Prostate gland (tissue), 2 donors: Measurements from ENCODE around the gene PML. TPM values are rescaled to one million over a fixed set of nuclear protein-coding genes. Genes with fewer than 3 reads are reported as not detected.

ENCODE experiments used
- DNase-seq: peaks from one replicate; pipeline ENCODE4 v3.0.0-alpha.2; 2019; ENCODE audit warnings: low spot score
- H3K27ac ChIP-seq, 2 donors: fragments of 200-600 bp; sonication (generic); 2 replicates each; pipeline ENCODE4 v1.5.1; 2017 to 2019
- H3K27me3 ChIP-seq: fragments of 200-600 bp; sonication (generic); replicated peaks from 2 replicates; pipeline ENCODE4 v1.5.1; 2019; ENCODE audit not compliant: insufficient read depth
- H3K36me3 ChIP-seq, 2 donors: fragments of 200-600 bp; sonication (generic); 1 replicate in 1 of 2; 2 replicates in 1 of 2; pipeline versions ENCODE4 v1.5.1 to v1.8.1; 2017 to 2019
- H3K4me1 ChIP-seq: fragments of 200-600 bp; sonication (generic); replicated peaks from 2 replicates; pipeline ENCODE4 v1.5.1; 2019
- H3K4me3 ChIP-seq, 2 donors: fragments of 200-600 bp; sonication (generic); 2 replicates each; pipeline ENCODE4 v1.5.1; 2017 to 2019
- H3K9me3 ChIP-seq: fragments of 200-600 bp; sonication (generic); 2 replicates; pipeline ENCODE4 v1.5.1; 2017
- CTCF ChIP-seq, 4 experiments: fragments of 200-600 bp in 2 of 4; fragments of 450-650 bp in 2 of 4; sonication (generic) in 2 of 4; IDR thresholded peaks; 1 replicate in 3 of 4; 2 replicates in 1 of 4; pipeline ENCODE4 v1.5.1; 2016 to 2019; ENCODE audit warnings: antibody characterized with exemption in 4 of 4, mild to moderate bottlenecking in 2 of 4, moderate library complexity in 2 of 4
- POLR2A ChIP-seq: fragments of 450-650 bp; IDR thresholded peaks from one replicate; pipeline ENCODE4 v1.6.1; 2016; ENCODE audit warnings: antibody characterized with exemption, mild to moderate bottlenecking
- POLR2AphosphoS5 ChIP-seq: sonication (generic); formaldehyde crosslinking; IDR thresholded peaks from one replicate; pipeline ENCODE4 v1.6.1; 2017; ENCODE audit warnings: antibody characterized with exemption
- WGBS: methylation state at CpG from one replicate; pipeline ENCODE4 v1.1.5; 2018; 5-methylcytosine and 5-hydroxymethylcytosine counted together
- intact Hi-C: fragments of 100-400 bp; cut with DNase I; formaldehyde crosslinking; loops from one replicate; pipeline ENCODE4 v1.14.2; 2022
- total RNA-seq, 2 donors: library from RNA; depleted of rRNA; stranded (reverse); fragments of >200 nt; gene quantifications; one replicate each; pipeline ENCODE4 v1.1.0, GENCODE V29; 2016

The PML gene
- total RNA-seq, 2 donors from 2014 or later, result 67.5 to 122 TPM

GRCh38 chr15:73990250-73991005 lies 4.1 kb upstream of the PML start:
- peaks cover 4% of the 10 kb centered on the region for H3K4me1 ChIP-seq
- TF ChIP-seq POLR2AphosphoS5 (no peak), CTCF (IDR thresholded peaks at IDR 0.05) (no peak), POLR2A (no peak)
- WGBS, result 65% methylated on average over 9 of the region's 9 CpGs
- peak overlapping the region in 1 of 2 donors; percentile 74 for H3K27ac ChIP-seq
- H3K36me3 ChIP-seq, result no peaks in the 10 kb centered on the region
- H3K9me3 ChIP-seq, result no peaks in the 10 kb centered on the region
- H3K27me3 ChIP-seq, result no peaks in the 10 kb centered on the region
- intact Hi-C loops, result loop anchor here (10.0 kb wide), 1 partner anchor 624 kb away; the partner anchor contains the start of gene CLK3
- no peak for DNase-seq
- no peak overlapping the region for H3K4me3 ChIP-seq

- no peaks in the 10 kb centered on the region for H3K36me3 ChIP-seq
- WGBS, result 46% methylated on average over 5 of the region's 5 CpGs
- H3K4me1 ChIP-seq, result peaks cover 4% of the 10 kb centered on the region
- DNase-seq, result no peak
- TF ChIP-seq POLR2A (no peak), POLR2AphosphoS5 (peak; percentile 5)
- intact Hi-C loops, result loop anchor here (10.0 kb wide), 1 partner anchor 624 kb away; the partner anchor contains the start of gene CLK3
- H3K4me3 ChIP-seq, result peak overlapping the region; percentile 68 to 70
- H3K9me3 ChIP-seq, result no peaks in the 10 kb centered on the region
- H3K27ac ChIP-seq, result peak overlapping the region; percentile 72 to 74
- no peaks in the 10 kb centered on the region for H3K27me3 ChIP-seq
These were observed 3.3 kb upstream of the PML start for GRCh38 chr15:73991260-73991659.

- Histone ChIP-seq H3K36me3 (no peaks in the 10 kb centered on the region), H3K4me3 (peak within 1 kb of the TSS; percentile 68 to 70), H3K4me1 (peaks cover 4% of the 10 kb centered on the region), H3K9me3 (no peaks in the 10 kb centered on the region), H3K27me3 (no peaks in the 10 kb centered on the region), H3K27ac (peak within 1 kb of the TSS; percentile 72 to 74)
- intact Hi-C loops, result loop anchor here (10.0 kb wide), 1 partner anchor 623 kb away; the partner anchor contains the start of gene CLK3
- under 1% methylated on average over 39 of the region's 72 CpGs for WGBS
- DNase-seq, result peak; percentile 87
- peak; percentile 46 for TF ChIP-seq POLR2A
- TF ChIP-seq CTCF (IDR thresholded peaks at IDR 0.05), result peak; percentile 77 to 97 (median 92)
- TF ChIP-seq POLR2AphosphoS5, result peak; percentile 55
These were observed 2.6 kb upstream of the PML start, which contains the start of gene STOML1 for GRCh38 chr15:73991726-73992593. STOML1 (minus strand) TSS chr15:73992295; CDS start chr15:73992223, 72 bp downstream.

- no peaks in the 10 kb centered on the region for H3K9me3 ChIP-seq
- TF ChIP-seq POLR2A, result no peak
- TF ChIP-seq POLR2AphosphoS5, result no peak
- TF ChIP-seq CTCF (IDR thresholded peaks at IDR 0.05), result no peak
- intact Hi-C loops, result loop anchor here (10.0 kb wide), 1 partner anchor 622 kb away; the partner anchor contains the start of gene CLK3
- WGBS, result 93% methylated on average over 5 of the region's 5 CpGs
- H3K36me3 ChIP-seq, result no peaks in the 10 kb centered on the region
- H3K4me3 ChIP-seq, result peak overlapping the region; percentile 68 to 70
- peaks cover 4% of the 10 kb centered on the region for H3K4me1 ChIP-seq
- H3K27ac ChIP-seq, result peak overlapping the region; percentile 72 to 74
- DNase-seq, result no peak
- H3K27me3 ChIP-seq, result no peaks in the 10 kb centered on the region
These were observed 2.0 kb upstream of the PML start for GRCh38 chr15:73992594-73992898.
